NCI-H2081 (cell line): Measurements from ENCODE around the gene GNLY.
A peak's percentile ranks its signal among the peaks of the same experiment; 100 is the strongest.

Experiments
- DNase-seq, 2 experiments: peaks; one replicate each; lab custom pipeline; 2025; lab: John Stamatoyannopoulos, UW

Gene GNLY

GRCh38 chr2:85684806-85685205 is 9.4 kb upstream of the GNLY start:
- peak; percentile 24 to 75 for DNase-seq

GRCh38 chr2:85690932-85691331 is 3.2 kb upstream of the GNLY start:
- no peak for DNase-seq

- no peak for DNase-seq
These were observed 2.0 kb upstream of the GNLY start for GRCh38 chr2:85692039-85692645.

GRCh38 chr2:85695121-85695520 is 963 bp downstream of the GNLY start:
- no peak for DNase-seq

- no peak for DNase-seq
These were observed 1.8 kb downstream of the GNLY start for GRCh38 chr2:85695691-85696668.

GRCh38 chr2:85697096-85697495 is 2.9 kb downstream of the GNLY start:
- DNase-seq, result no peak

- no peak for DNase-seq
These were observed 3.6 kb downstream of the GNLY start for GRCh38 chr2:85697716-85698115.

GRCh38 chr2:85698184-85698879 is 4.2 kb downstream of the GNLY start:
- no peak for DNase-seq

GRCh38 chr2:85698880-85699254 is 4.7 kb downstream of the GNLY start:
- DNase-seq, result no peak

GRCh38 chr2:85699325-85699724 is 5.2 kb downstream of the GNLY start:
- DNase-seq, result no peak

GRCh38 chr2:85702172-85702571 is 8.0 kb downstream of the GNLY start:
- no peak for DNase-seq

- no peak for DNase-seq
These were observed 8.6 kb downstream of the GNLY start for GRCh38 chr2:85702800-85703199.

- DNase-seq, result no peak
These were observed 9.2 kb downstream of the GNLY start for GRCh38 chr2:85703329-85703728.

GRCh38 chr2:85704038-85704437 is 9.9 kb downstream of the GNLY start:
- DNase-seq, result no peak

GRCh38 chr2:85704800-85705679 is 10.9 kb downstream of the GNLY start:
- no peak for DNase-seq

GRCh38 chr2:85705680-85706039 is 11.5 kb downstream of the GNLY start:
- no peak for DNase-seq

- DNase-seq, result no peak
These were observed 11.9 kb downstream of the GNLY start for GRCh38 chr2:85706063-85706462.

GRCh38 chr2:85706599-85707296 is 12.6 kb downstream of the GNLY start:
- DNase-seq, result no peak

- DNase-seq, result peak; percentile 58 to 80
These were observed 13.1 kb downstream of the GNLY start for GRCh38 chr2:85707304-85707703.

- no peak for DNase-seq
These were observed 14.5 kb downstream of the GNLY start for GRCh38 chr2:85708641-85709040.

GRCh38 chr2:85709401-85709811 is 15.2 kb downstream of the GNLY start:
- no peak for DNase-seq
